HCT116 (cell line): Measurements from ENCODE around the gene C11orf98.

Experiments used
- JUND ChIP-seq: IDR thresholded peaks from 2 replicates; pipeline ENCODE4 v1.6.1; 2012
- SP1 ChIP-seq: IDR thresholded peaks from 2 replicates; pipeline ENCODE4 v1.6.1; 2012; ENCODE audit warnings: low read depth
- TCF7L2 ChIP-seq: IDR thresholded peaks from 2 replicates; pipeline ENCODE4 v1.7.0; 2011; ENCODE audit warnings: borderline replicate concordance, inconsistent platforms; ENCODE audit not compliant: insufficient read depth, insufficient read length; ENCODE audit errors: extremely low read depth
- ZNF274 ChIP-seq: fragments of 200-500 bp; sonication (Bioruptor generic); IDR thresholded peaks from 2 replicates; pipeline ENCODE4 v1.6.1; 2014; ENCODE audit warnings: mild to moderate bottlenecking, low read depth, low read length, inconsistent platforms
- TF ChIP-seq, protein P1 (sequence below), 3 experiments: fragments of 200-600 bp in 1 of 3; sonication (generic) in 1 of 3; IDR thresholded peaks in 2 of 3; conservative IDR thresholded peaks in 1 of 3; 2 replicates each; pipeline ENCODE4 v1.5.1; 2012 to 2017; ENCODE audit warnings: low read depth in 2 of 3, low read length in 2 of 3, antibody characterized with exemption in 1 of 3, borderline replicate concordance in 1 of 3, control low read depth in 1 of 3, mild to moderate bottlenecking in 1 of 3, mixed read lengths in 1 of 3, mixed run types in 1 of 3, moderate library complexity in 1 of 3; ENCODE audit not compliant: insufficient read depth in 1 of 3

DNA sequence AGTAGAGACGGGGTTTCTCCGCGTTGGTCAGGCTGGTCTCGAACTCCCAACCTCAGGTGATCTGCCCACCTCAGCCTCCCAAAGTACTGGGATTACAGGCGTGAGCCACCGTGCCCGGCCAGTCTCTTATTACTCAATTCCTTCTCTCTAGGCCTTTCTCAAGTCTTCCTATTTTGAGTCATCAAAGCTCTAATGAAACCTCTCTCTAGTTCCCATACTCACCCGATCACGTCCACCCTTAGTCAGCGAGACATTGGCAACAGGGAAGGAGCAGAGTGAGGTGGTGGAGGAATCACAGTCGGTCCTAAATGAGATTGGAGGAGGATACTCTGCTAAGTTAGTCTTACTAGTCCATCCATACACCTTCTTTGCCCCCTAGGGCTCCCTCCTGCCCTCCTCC, 37.2 kb upstream of the C11orf98 start:
- TF ChIP-seq, protein P1, sequence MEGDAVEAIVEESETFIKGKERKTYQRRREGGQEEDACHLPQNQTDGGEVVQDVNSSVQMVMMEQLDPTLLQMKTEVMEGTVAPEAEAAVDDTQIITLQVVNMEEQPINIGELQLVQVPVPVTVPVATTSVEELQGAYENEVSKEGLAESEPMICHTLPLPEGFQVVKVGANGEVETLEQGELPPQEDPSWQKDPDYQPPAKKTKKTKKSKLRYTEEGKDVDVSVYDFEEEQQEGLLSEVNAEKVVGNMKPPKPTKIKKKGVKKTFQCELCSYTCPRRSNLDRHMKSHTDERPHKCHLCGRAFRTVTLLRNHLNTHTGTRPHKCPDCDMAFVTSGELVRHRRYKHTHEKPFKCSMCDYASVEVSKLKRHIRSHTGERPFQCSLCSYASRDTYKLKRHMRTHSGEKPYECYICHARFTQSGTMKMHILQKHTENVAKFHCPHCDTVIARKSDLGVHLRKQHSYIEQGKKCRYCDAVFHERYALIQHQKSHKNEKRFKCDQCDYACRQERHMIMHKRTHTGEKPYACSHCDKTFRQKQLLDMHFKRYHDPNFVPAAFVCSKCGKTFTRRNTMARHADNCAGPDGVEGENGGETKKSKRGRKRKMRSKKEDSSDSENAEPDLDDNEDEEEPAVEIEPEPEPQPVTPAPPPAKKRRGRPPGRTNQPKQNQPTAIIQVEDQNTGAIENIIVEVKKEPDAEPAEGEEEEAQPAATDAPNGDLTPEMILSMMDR (IDR thresholded peaks at IDR 0.05 in 2 of 3, conservative IDR thresholded peaks at IDR 0.05 in 1 of 3; ENCODE audit: borderline replicate concordance in 1 of 3, insufficient read depth in 1 of 3, low read depth in 2 of 3, low read length in 2 of 3): no peak
- TF ChIP-seq ZNF274: no peak
- no peak for TF ChIP-seq JUND
- TF ChIP-seq TCF7L2: no peak
- TF ChIP-seq SP1: no peak
